Activated naive CD8-positive, alpha-beta T cell treated with anti-CD3 and anti-CD28 coated beads, Interleukin-2, amount 50 U/mL, for 16 hours (primary cell): ENCODE results near the gene TBC1D10B.
"Not testable (repeated sequence)": the region's sequence is repeated elsewhere in the genome, so short reads cannot be mapped to it uniquely, and the experiment has no call there.

Experiments
- DNase-seq: peaks from one replicate; pipeline ENCODE4 v3.0.0-alpha.2; 2020; ENCODE audit warnings: low read depth, low spot score

TBC1D10B gene

GRCh38 chr16:30335028-30335597, 35.2 kb downstream of the TBC1D10B start:
- DNase-seq, result peak; percentile 51

DNA sequence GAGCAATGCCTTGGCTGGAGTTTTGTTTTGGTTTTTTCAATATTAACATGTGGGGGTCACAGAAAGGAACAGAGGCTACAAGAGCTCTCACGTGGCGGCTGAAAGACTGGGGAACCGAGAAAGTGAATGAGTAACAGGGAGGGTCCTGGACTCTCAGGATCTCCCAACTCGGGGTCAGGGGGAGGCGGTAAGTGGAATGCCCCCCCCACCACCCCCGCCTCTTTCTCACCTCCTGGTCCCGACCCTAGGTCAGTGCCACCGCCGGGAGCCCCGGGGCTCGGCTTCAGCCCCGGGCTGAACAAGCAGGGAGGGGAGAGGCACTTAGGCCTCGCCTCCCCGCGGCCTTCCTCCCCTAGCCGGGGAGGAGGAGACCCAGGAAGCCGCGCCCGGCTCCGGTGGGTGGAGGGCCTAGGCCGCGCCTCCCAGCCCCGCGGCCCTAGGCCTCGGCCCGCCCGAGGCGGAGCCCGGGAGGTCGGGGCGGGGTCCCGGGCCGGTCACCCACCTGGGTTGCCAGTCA, 35.8 kb downstream of the TBC1D10B start:
- DNase-seq, result peak; percentile 66

- DNase-seq, result not testable (repeated sequence)
Observed at GRCh38 chr16:30324220-30324619, 46.1 kb downstream of the TBC1D10B start.

GRCh38 chr16:30318647-30319046, 51.6 kb downstream of the TBC1D10B start:
- DNase-seq, result not testable (repeated sequence)

- not testable (repeated sequence) for DNase-seq
Observed at GRCh38 chr16:30310937-30311336, 59.4 kb downstream of the TBC1D10B start.

- DNase-seq, result not testable (repeated sequence)
Observed at GRCh38 chr16:30309255-30309654, 61.0 kb downstream of the TBC1D10B start.
